DND-41 (cell line): ENCODE data around the gene PRR23E.

Experiments
- ATAC-seq: fragments of 200-7000 bp; cut with Tn5 transposase; 3 replicates; pipeline ENCODE4 v1.9.1; 2021; ENCODE audit warnings: low read depth; ENCODE audit not compliant: insufficient read depth
- DNase-seq: peaks from one replicate; pipeline ENCODE4 v3.0.0-alpha.2; 2020
- H2AFZ ChIP-seq: 2 replicates; pipeline ENCODE4 v1.6.0; 2012; ENCODE audit warnings: low read depth, low read length
- H3K27ac ChIP-seq: 2 replicates; pipeline ENCODE4 v1.5.1; 2012; ENCODE audit warnings: low read length, inconsistent platforms
- H3K27me3 ChIP-seq: fragments of 200-600 bp; sonication (generic); 2 replicates; pipeline ENCODE4 v1.6.0; 2012; ENCODE audit warnings: low read length, mild to moderate bottlenecking, inconsistent platforms; ENCODE audit not compliant: insufficient read depth, poor library complexity
- H3K36me3 ChIP-seq: 2 replicates; pipeline ENCODE4 v1.5.1; 2012; ENCODE audit warnings: low read length, inconsistent platforms; ENCODE audit not compliant: insufficient read depth
- H3K4me1 ChIP-seq: 2 replicates; pipeline ENCODE4 v1.5.1; 2012; ENCODE audit warnings: mild to moderate bottlenecking, low read length; ENCODE audit not compliant: insufficient read depth
- H3K4me2 ChIP-seq: 2 replicates; pipeline ENCODE4 v1.6.0; 2012; ENCODE audit warnings: mild to moderate bottlenecking, moderate library complexity, low read length, inconsistent platforms; ENCODE audit not compliant: insufficient read depth
- H3K4me3 ChIP-seq, 2 experiments: fragments of 200-600 bp in 1 of 2; shearing (Covaris generic) in 1 of 2; 2 replicates each; pipeline ENCODE4 v1.5.1; 2012 to 2016; ENCODE audit warnings: inconsistent platforms in 2 of 2, low read length in 2 of 2, mild to moderate bottlenecking in 2 of 2, low read depth in 1 of 2, moderate library complexity in 1 of 2
- H3K79me2 ChIP-seq: 2 replicates; pipeline ENCODE4 v1.6.0; 2012; ENCODE audit warnings: low read length, inconsistent platforms; ENCODE audit not compliant: insufficient read depth
- H3K9ac ChIP-seq: 2 replicates; pipeline ENCODE4 v1.6.0; 2012; ENCODE audit warnings: low read depth, mild to moderate bottlenecking, inconsistent platforms, low read length, moderate library complexity
- H3K9me3 ChIP-seq: 2 replicates; pipeline ENCODE4 v1.5.1; 2012; ENCODE audit warnings: low read length, moderate library complexity, mild to moderate bottlenecking, inconsistent platforms; ENCODE audit not compliant: insufficient read depth, severe bottlenecking
- H4K20me1 ChIP-seq: 2 replicates; pipeline ENCODE4 v1.6.0; 2012; ENCODE audit warnings: low read length; ENCODE audit not compliant: insufficient read depth
- CTCF ChIP-seq: IDR thresholded peaks from 2 replicates; pipeline ENCODE4 v1.5.1; 2012; ENCODE audit warnings: borderline replicate concordance, low read length, moderate library complexity, mild to moderate bottlenecking; ENCODE audit not compliant: poor library complexity, severe bottlenecking; ENCODE audit errors: extremely low read depth
- EZH2 ChIP-seq: IDR thresholded peaks from 3 replicates; pipeline ENCODE4 v1.6.1; 2012; ENCODE audit warnings: borderline replicate concordance, low read depth, mild to moderate bottlenecking, moderate library complexity, low read length, inconsistent platforms; ENCODE audit not compliant: severe bottlenecking

Gene PRR23E

GRCh38 chr3:127171721-127172120 lies 21.2 kb upstream of the PRR23E start:
- DNase-seq: no peak

GRCh38 chr3:127172211-127172610 lies 20.7 kb upstream of the PRR23E start:
- Histone ChIP-seq H4K20me1 (no peaks in the 10 kb centered on the region), H3K27ac (no peak overlapping the region), H3K9me3 (no peaks in the 10 kb centered on the region), H3K9ac (no peak overlapping the region), H3K79me2 (no peaks in the 10 kb centered on the region), H2AFZ (no peak overlapping the region), H3K4me3 (no peak overlapping the region), H3K36me3 (no peaks in the 10 kb centered on the region), H3K4me2 (no peak overlapping the region), H3K27me3 (no peaks in the 10 kb centered on the region), H3K4me1 (no peaks in the 10 kb centered on the region)
- no peak for DNase-seq
- no peak for ATAC-seq
- TF ChIP-seq EZH2 (no peak), CTCF (no peak)

More at GRCh38 chr3:127171721-127172120, 21.2 kb upstream of the PRR23E start:
- H3K27ac ChIP-seq: no peak overlapping the region
- no peaks in the 10 kb centered on the region for H3K79me2 ChIP-seq
- H3K4me3 ChIP-seq: no peak overlapping the region
- no peaks in the 10 kb centered on the region for H3K9me3 ChIP-seq
- no peaks in the 10 kb centered on the region for H3K27me3 ChIP-seq
- no peak for ATAC-seq
- no peak overlapping the region for H3K4me2 ChIP-seq
- H3K9ac ChIP-seq: no peak overlapping the region
- no peak overlapping the region for H2AFZ ChIP-seq
- no peaks in the 10 kb centered on the region for H3K4me1 ChIP-seq
- H3K36me3 ChIP-seq: no peaks in the 10 kb centered on the region
- no peaks in the 10 kb centered on the region for H4K20me1 ChIP-seq
- TF ChIP-seq CTCF (no peak), EZH2 (no peak)

GRCh38 chr3:127172781-127173515 lies 20.0 kb upstream of the PRR23E start:
- no peak for DNase-seq
- no peaks in the 10 kb centered on the region for H3K4me1 ChIP-seq
- no peaks in the 10 kb centered on the region for H3K9me3 ChIP-seq
- H3K79me2 ChIP-seq: no peaks in the 10 kb centered on the region
- no peak overlapping the region for H3K9ac ChIP-seq
- H3K4me3 ChIP-seq: no peak overlapping the region
- H3K36me3 ChIP-seq: no peaks in the 10 kb centered on the region
- no peak overlapping the region for H3K4me2 ChIP-seq
- no peak for ATAC-seq
- H3K27me3 ChIP-seq: no peaks in the 10 kb centered on the region
- H4K20me1 ChIP-seq: no peaks in the 10 kb centered on the region
- H2AFZ ChIP-seq: no peak overlapping the region
- H3K27ac ChIP-seq: no peak overlapping the region
- TF ChIP-seq CTCF (no peak), EZH2 (no peak)
